DOHH2 (cell line): ENCODE results near the gene XRCC1.
A peak's percentile ranks its signal among the peaks of the same experiment; 100 is the strongest.

Experiments used
- H3F3A ChIP-seq: fragments of 200-600 bp; sonication (generic), shearing (Covaris generic); 2 replicates; pipeline ENCODE4 v1.6.0; 2016; ENCODE audit warnings: antibody characterized with exemption, mild to moderate bottlenecking; ENCODE audit not compliant: control insufficient read depth, insufficient read depth
- H3K27ac ChIP-seq: fragments of 200-600 bp; sonication (generic); 2 replicates; pipeline ENCODE4 v1.5.1; 2014; ENCODE audit warnings: low read depth, mild to moderate bottlenecking, low read length, moderate library complexity
- H3K27me3 ChIP-seq: fragments of 200-600 bp; sonication (generic); 2 replicates; pipeline ENCODE4 v1.6.1; 2014; ENCODE audit warnings: mild to moderate bottlenecking, low read length, mixed read lengths; ENCODE audit not compliant: control insufficient read depth
- H3K36me3 ChIP-seq: fragments of 200-600 bp; sonication (generic); 2 replicates; pipeline ENCODE4 v1.6.1; 2014; ENCODE audit warnings: mild to moderate bottlenecking, low read length, moderate library complexity, mixed read lengths; ENCODE audit not compliant: control insufficient read depth
- H3K4me1 ChIP-seq: fragments of 200-600 bp; sonication (generic); 2 replicates; pipeline ENCODE4 v1.6.1; 2014; ENCODE audit warnings: mild to moderate bottlenecking, low read length, mixed read lengths; ENCODE audit not compliant: control insufficient read depth
- H3K4me2 ChIP-seq: fragments of 200-600 bp; sonication (generic); 2 replicates; pipeline ENCODE4 v1.6.0; 2014; ENCODE audit warnings: mild to moderate bottlenecking, low read length, moderate library complexity
- H3K4me3 ChIP-seq: fragments of 200-600 bp; sonication (generic); 2 replicates; pipeline ENCODE4 v1.5.1; 2014; ENCODE audit warnings: mild to moderate bottlenecking, low read length, mixed read lengths
- H3K79me2 ChIP-seq: fragments of 200-600 bp; sonication (generic); 2 replicates; pipeline ENCODE4 v1.6.1; 2014; ENCODE audit warnings: mild to moderate bottlenecking, low read length, mixed read lengths; ENCODE audit not compliant: control insufficient read depth
- H3K9me2 ChIP-seq: fragments of 200-600 bp; sonication (generic); replicated peaks from 2 replicates; pipeline ENCODE4 v1.6.1; 2014; ENCODE audit warnings: mild to moderate bottlenecking, low read length, mixed read lengths; ENCODE audit not compliant: control insufficient read depth
- H3K9me3 ChIP-seq: fragments of 200-600 bp; sonication (generic); 2 replicates; pipeline ENCODE4 v1.6.1; 2014; ENCODE audit warnings: antibody characterized with exemption, low read length, mixed read lengths; ENCODE audit not compliant: control insufficient read depth, insufficient read depth
- H4K20me1 ChIP-seq: fragments of 200-600 bp; sonication (generic); 2 replicates; pipeline ENCODE4 v1.6.0; 2014; ENCODE audit warnings: low read depth, mild to moderate bottlenecking, antibody characterized with exemption, low read length, moderate library complexity; ENCODE audit not compliant: control insufficient read depth, insufficient read depth
- EZH2phosphoT487 ChIP-seq: fragments of 200-600 bp; sonication (generic); IDR thresholded peaks from 2 replicates; pipeline ENCODE4 v1.6.1; 2017; ENCODE audit warnings: borderline replicate concordance, mild to moderate bottlenecking, antibody characterized with exemption, low read length, moderate library complexity, mixed read lengths
- TF ChIP-seq, protein P1 (sequence below): fragments of 200-600 bp; sonication (generic); IDR thresholded peaks from one replicate; pipeline ENCODE4 v1.5.1; 2014; ENCODE audit warnings: antibody characterized with exemption, mild to moderate bottlenecking, low read depth, low read length; ENCODE audit not compliant: poor library complexity, severe bottlenecking

XRCC1 gene

DNA sequence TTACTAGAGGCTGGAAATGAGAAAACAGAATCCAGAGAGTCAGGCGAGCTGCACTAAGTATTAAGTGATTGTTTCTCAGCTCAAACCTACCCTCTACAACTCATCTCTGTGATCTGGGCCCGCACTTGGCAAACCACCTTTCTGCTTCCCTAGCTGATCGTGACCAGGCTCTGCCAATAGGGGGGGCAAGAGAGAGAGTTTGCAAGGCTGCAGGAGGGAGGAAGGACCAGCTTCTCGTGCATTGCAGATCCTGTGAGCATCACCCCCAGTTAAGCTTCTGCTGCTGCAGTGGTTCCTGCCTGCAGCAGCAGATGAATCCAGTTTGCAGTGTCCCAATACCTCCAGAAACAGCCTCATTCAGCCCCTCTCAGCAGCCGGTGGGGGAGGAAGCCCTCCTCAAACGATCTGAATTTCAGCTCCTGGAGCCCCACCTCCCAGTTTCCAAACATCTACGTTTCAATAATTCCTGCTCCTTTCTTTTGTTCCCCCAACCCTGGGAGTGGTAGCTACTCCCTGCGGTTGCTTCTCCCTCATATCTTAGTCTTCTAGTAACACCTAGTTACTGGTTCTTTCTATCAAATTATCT is 20.0 kb downstream of the XRCC1 start:
- no peak overlapping the region for H3K4me2 ChIP-seq
- H3K27ac ChIP-seq, result no peak overlapping the region
- H3K27me3 ChIP-seq, result no peaks in the 10 kb centered on the region
- H3K79me2 ChIP-seq, result no peaks in the 10 kb centered on the region
- no peaks in the 10 kb centered on the region for H3K9me2 ChIP-seq
- no peaks in the 10 kb centered on the region for H3F3A ChIP-seq
- TF ChIP-seq EZH2phosphoT487, result no peak
- TF ChIP-seq, protein P1, sequence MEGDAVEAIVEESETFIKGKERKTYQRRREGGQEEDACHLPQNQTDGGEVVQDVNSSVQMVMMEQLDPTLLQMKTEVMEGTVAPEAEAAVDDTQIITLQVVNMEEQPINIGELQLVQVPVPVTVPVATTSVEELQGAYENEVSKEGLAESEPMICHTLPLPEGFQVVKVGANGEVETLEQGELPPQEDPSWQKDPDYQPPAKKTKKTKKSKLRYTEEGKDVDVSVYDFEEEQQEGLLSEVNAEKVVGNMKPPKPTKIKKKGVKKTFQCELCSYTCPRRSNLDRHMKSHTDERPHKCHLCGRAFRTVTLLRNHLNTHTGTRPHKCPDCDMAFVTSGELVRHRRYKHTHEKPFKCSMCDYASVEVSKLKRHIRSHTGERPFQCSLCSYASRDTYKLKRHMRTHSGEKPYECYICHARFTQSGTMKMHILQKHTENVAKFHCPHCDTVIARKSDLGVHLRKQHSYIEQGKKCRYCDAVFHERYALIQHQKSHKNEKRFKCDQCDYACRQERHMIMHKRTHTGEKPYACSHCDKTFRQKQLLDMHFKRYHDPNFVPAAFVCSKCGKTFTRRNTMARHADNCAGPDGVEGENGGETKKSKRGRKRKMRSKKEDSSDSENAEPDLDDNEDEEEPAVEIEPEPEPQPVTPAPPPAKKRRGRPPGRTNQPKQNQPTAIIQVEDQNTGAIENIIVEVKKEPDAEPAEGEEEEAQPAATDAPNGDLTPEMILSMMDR, result peak; percentile 83
- no peaks in the 10 kb centered on the region for H3K9me3 ChIP-seq
- H4K20me1 ChIP-seq, result no peaks in the 10 kb centered on the region
- H3K4me3 ChIP-seq, result no peak overlapping the region
- H3K4me1 ChIP-seq, result no peaks in the 10 kb centered on the region
- H3K36me3 ChIP-seq, result peaks cover 40% of the 10 kb centered on the region

DNA sequence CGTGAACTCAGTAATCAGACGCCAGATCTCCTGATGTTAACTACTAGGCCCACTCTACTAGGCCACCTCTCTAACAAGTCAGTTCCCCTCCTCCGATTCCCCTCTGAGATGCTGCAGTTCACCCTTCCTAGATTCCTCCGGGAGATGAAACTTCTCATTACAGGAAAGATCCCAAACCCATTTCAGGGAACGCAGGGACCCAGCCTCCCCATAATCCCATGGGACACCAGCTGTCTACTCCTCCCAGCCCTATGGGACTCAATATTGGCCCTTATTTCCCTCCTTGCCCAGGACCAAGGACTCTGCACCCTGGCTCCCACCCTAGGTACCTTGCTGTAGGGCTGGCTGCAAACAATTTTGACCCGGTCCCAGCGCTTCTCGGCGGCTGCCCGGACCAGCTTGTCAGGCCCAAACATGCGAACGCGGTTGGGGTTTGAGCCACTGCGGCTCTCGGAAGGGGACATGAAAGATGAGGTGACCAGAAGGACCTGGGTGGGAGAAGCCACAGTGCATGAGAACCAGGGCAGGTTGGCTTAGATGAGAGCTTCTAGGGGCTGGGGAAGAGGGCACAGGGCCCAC is 20.9 kb downstream of the XRCC1 start:
- no peaks in the 10 kb centered on the region for H3K9me3 ChIP-seq
- H3K27me3 ChIP-seq, result no peaks in the 10 kb centered on the region
- H3K79me2 ChIP-seq, result no peaks in the 10 kb centered on the region
- H4K20me1 ChIP-seq, result no peaks in the 10 kb centered on the region
- TF ChIP-seq, protein P1, result no peak
- no peak for TF ChIP-seq EZH2phosphoT487
- no peak overlapping the region for H3K4me3 ChIP-seq
- H3K4me1 ChIP-seq, result no peaks in the 10 kb centered on the region
- no peaks in the 10 kb centered on the region for H3F3A ChIP-seq
- H3K4me2 ChIP-seq, result no peak overlapping the region
- peaks cover 40% of the 10 kb centered on the region for H3K36me3 ChIP-seq
- no peak overlapping the region for H3K27ac ChIP-seq
- H3K9me2 ChIP-seq, result no peaks in the 10 kb centered on the region

DNA sequence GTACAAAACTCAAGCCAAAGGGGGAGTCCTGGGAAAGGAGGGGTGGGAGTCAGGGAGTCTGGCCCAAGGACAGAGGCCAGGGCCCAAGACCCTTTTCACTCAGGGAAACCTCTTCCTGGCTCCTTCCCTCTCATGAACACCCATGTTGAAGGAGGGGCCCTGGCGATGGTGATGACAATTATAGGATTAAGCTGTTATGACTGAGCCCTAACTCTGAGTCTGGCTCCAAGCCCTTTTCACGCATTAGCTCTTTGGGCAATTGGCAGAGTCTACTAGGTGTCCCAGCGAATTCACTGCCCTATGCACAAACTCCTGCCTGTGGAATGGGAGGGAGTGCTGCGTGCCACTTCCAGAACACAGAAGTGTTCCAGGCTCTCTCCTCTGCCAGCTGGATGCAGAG is 21.7 kb downstream of the XRCC1 start:
- H3K4me1 ChIP-seq, result no peaks in the 10 kb centered on the region
- peaks cover 43% of the 10 kb centered on the region for H3K36me3 ChIP-seq
- no peak overlapping the region for H3K27ac ChIP-seq
- TF ChIP-seq, protein P1, result no peak
- no peaks in the 10 kb centered on the region for H3K9me2 ChIP-seq
- H4K20me1 ChIP-seq, result no peaks in the 10 kb centered on the region
- no peaks in the 10 kb centered on the region for H3K27me3 ChIP-seq
- no peak overlapping the region for H3K4me3 ChIP-seq
- no peak overlapping the region for H3K4me2 ChIP-seq
- no peaks in the 10 kb centered on the region for H3K79me2 ChIP-seq
- H3K9me3 ChIP-seq, result no peaks in the 10 kb centered on the region
- H3F3A ChIP-seq, result no peaks in the 10 kb centered on the region
